ENCODE results near the gene KRTAP2-4.

DNA sequence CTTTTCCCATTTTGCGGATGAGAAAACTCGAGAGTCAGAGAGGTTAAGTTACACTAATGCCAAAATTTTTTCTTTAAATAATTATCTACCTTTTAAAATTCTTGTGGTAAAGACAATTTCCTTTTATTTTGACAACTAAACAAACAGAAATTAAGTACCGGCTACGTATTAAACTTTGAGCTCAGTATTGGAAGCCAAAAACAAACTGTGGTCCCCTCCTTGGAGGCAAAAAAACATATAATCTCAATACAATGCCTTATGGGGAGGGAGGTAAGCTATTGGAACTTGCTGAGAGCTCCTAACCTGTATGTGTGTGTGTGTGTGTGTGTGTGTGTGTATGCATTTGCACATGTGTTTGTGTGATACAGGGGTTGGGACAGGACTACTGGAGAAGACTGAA is 2.2 kb downstream of the KRTAP2-4 start:
- TF ChIP-seq TAF1 (IDR thresholded peaks at IDR 0.05; ENCODE audit: borderline replicate concordance, insufficient read depth, low read length) (no peak), POLR2AphosphoS5 (IDR thresholded peaks at IDR 0.05; ENCODE audit: low read depth, low read length) (no peak), SIN3A (IDR thresholded peaks at IDR 0.05; ENCODE audit: borderline replicate concordance, insufficient read depth, low read length) (no peak)
- TF ChIP-seq, protein P1, sequence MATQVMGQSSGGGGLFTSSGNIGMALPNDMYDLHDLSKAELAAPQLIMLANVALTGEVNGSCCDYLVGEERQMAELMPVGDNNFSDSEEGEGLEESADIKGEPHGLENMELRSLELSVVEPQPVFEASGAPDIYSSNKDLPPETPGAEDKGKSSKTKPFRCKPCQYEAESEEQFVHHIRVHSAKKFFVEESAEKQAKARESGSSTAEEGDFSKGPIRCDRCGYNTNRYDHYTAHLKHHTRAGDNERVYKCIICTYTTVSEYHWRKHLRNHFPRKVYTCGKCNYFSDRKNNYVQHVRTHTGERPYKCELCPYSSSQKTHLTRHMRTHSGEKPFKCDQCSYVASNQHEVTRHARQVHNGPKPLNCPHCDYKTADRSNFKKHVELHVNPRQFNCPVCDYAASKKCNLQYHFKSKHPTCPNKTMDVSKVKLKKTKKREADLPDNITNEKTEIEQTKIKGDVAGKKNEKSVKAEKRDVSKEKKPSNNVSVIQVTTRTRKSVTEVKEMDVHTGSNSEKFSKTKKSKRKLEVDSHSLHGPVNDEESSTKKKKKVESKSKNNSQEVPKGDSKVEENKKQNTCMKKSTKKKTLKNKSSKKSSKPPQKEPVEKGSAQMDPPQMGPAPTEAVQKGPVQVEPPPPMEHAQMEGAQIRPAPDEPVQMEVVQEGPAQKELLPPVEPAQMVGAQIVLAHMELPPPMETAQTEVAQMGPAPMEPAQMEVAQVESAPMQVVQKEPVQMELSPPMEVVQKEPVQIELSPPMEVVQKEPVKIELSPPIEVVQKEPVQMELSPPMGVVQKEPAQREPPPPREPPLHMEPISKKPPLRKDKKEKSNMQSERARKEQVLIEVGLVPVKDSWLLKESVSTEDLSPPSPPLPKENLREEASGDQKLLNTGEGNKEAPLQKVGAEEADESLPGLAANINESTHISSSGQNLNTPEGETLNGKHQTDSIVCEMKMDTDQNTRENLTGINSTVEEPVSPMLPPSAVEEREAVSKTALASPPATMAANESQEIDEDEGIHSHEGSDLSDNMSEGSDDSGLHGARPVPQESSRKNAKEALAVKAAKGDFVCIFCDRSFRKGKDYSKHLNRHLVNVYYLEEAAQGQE (IDR thresholded peaks at IDR 0.05; ENCODE audit: insufficient read depth in 1 of 2, low read depth in 2 of 2, low read length in 2 of 2) = no peak

Measured in PFSK-1 (cell line).